ENCODE measurements around the gene CSF2RB.
A peak's percentile ranks its signal among the peaks of the same experiment; 100 is the strongest.
"Not testable (repeated sequence)": the region's sequence is repeated elsewhere in the genome, so short reads cannot be mapped to it uniquely, and the experiment has no call there.

CSF2RB gene

DNA sequence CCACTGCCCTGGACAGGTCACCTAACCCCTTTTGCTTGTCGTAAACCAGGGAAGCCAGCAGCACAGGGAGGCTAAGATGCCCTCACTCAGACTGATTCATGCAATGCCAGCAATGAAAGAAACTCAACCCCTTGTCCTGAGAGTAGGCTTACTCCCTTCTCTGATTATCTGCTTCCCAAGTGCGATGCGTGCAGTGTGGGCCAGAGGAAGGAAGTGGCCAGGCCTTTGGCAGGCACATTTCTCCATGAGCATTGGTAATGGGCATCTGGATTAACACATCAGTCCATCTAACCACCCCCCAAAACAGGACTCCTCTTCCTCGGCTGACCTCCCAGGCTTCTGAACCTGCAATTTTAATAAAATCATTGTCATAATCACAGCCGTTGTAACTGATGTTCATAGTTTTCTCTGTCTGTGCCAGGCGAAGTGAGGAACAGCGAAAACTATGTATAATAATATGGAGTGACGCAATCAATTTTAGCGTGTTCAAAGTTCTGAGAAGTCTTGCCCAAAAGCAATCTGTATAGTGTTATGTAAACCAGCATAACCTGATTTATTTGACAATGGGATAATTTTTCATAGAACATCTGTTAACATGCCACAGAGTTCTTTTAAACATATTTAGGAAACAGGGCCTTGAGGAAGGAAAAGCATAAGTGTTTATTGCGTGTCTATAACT is 71.9 kb downstream of the CSF2RB start:
- Histone ChIP-seq H3K27ac (ENCODE audit: low read length) (no peak overlapping the region), H3K9ac (ENCODE audit: low read depth, low read length) (no peak overlapping the region), H2AFZ (ENCODE audit: low read depth, low read length) (no peak overlapping the region), H3K79me2 (ENCODE audit: insufficient read depth, low read length) (no peaks in the 10 kb centered on the region), H4K20me1 (ENCODE audit: insufficient read depth, low read length) (no peaks in the 10 kb centered on the region), H3K4me1 (ENCODE audit: insufficient read depth, low read length) (no peaks in the 10 kb centered on the region), H3K36me3 (ENCODE audit: insufficient read depth, low read length) (no peaks in the 10 kb centered on the region), H3K4me2 (ENCODE audit: insufficient read depth, low read length) (no peak overlapping the region), H3K27me3 (ENCODE audit: insufficient read depth, low read length, poor library complexity) (peaks cover 12% of the 10 kb centered on the region), H3K4me3 (ENCODE audit: low read depth in 1 of 2, low read length in 2 of 2) (no peak overlapping the region), H3K9me3 (ENCODE audit: insufficient read depth, low read length, severe bottlenecking) (peaks cover 8% of the 10 kb centered on the region)
- TF ChIP-seq, protein P1, sequence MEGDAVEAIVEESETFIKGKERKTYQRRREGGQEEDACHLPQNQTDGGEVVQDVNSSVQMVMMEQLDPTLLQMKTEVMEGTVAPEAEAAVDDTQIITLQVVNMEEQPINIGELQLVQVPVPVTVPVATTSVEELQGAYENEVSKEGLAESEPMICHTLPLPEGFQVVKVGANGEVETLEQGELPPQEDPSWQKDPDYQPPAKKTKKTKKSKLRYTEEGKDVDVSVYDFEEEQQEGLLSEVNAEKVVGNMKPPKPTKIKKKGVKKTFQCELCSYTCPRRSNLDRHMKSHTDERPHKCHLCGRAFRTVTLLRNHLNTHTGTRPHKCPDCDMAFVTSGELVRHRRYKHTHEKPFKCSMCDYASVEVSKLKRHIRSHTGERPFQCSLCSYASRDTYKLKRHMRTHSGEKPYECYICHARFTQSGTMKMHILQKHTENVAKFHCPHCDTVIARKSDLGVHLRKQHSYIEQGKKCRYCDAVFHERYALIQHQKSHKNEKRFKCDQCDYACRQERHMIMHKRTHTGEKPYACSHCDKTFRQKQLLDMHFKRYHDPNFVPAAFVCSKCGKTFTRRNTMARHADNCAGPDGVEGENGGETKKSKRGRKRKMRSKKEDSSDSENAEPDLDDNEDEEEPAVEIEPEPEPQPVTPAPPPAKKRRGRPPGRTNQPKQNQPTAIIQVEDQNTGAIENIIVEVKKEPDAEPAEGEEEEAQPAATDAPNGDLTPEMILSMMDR (IDR thresholded peaks at IDR 0.05; ENCODE audit: borderline replicate concordance, extremely low read depth, low read length, poor library complexity, severe bottlenecking) = no peak
- no peak for TF ChIP-seq EZH2 (IDR thresholded peaks at IDR 0.05; ENCODE audit: borderline replicate concordance, low read depth, low read length, severe bottlenecking)
- ATAC-seq (ENCODE audit: insufficient read depth, low read depth) (no peak), DNase-seq (no peak)

DNA sequence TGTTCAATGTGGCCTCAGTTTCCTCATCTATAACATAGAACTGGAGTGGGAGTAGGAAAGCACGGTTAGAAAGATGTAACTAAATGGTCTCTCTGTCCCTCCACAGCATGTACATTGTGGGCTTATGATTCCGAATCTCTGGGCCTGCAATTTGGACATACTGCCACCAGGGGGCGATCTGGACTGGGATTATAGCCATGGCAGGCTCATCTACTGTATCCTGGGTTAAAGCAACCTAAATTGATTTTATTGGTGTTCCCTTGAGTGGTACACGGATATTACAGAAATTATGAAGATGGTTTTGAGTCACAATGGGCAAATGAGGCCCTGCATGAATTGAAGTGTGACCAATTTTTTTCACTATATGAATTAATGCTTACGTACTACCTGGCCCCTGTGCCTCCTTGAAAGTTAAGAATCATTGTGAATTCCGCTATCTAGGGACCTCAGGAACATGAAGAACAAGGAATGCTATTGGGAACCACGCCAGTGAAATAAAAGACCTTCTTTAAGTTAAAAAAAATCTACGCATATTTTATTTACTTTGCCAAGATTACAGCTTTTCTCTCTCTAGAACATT is 72.9 kb downstream of the CSF2RB start:
- H3K4me1 ChIP-seq (ENCODE audit: insufficient read depth, low read length) = no peaks in the 10 kb centered on the region
- no peaks in the 10 kb centered on the region for H3K36me3 ChIP-seq (ENCODE audit: insufficient read depth, low read length)
- H2AFZ ChIP-seq (ENCODE audit: low read depth, low read length) = no peak overlapping the region
- H3K9me3 ChIP-seq (ENCODE audit: insufficient read depth, low read length, severe bottlenecking) = peaks cover 8% of the 10 kb centered on the region
- H3K4me2 ChIP-seq (ENCODE audit: insufficient read depth, low read length) = no peak overlapping the region
- ATAC-seq (ENCODE audit: insufficient read depth, low read depth) (no peak), DNase-seq (peak; percentile 44)
- peaks cover 12% of the 10 kb centered on the region for H3K27me3 ChIP-seq (ENCODE audit: insufficient read depth, low read length, poor library complexity)
- H3K4me3 ChIP-seq (ENCODE audit: low read depth in 1 of 2, low read length in 2 of 2) = no peak overlapping the region
- TF ChIP-seq EZH2 (IDR thresholded peaks at IDR 0.05; ENCODE audit: borderline replicate concordance, low read depth, low read length, severe bottlenecking) = no peak
- TF ChIP-seq, protein P1 (IDR thresholded peaks at IDR 0.05; ENCODE audit: borderline replicate concordance, extremely low read depth, low read length, poor library complexity, severe bottlenecking) = peak; percentile 82
- H4K20me1 ChIP-seq (ENCODE audit: insufficient read depth, low read length) = no peaks in the 10 kb centered on the region
- H3K79me2 ChIP-seq (ENCODE audit: insufficient read depth, low read length) = no peaks in the 10 kb centered on the region
- H3K27ac ChIP-seq (ENCODE audit: low read length) = no peak overlapping the region
- no peak overlapping the region for H3K9ac ChIP-seq (ENCODE audit: low read depth, low read length)

DNA sequence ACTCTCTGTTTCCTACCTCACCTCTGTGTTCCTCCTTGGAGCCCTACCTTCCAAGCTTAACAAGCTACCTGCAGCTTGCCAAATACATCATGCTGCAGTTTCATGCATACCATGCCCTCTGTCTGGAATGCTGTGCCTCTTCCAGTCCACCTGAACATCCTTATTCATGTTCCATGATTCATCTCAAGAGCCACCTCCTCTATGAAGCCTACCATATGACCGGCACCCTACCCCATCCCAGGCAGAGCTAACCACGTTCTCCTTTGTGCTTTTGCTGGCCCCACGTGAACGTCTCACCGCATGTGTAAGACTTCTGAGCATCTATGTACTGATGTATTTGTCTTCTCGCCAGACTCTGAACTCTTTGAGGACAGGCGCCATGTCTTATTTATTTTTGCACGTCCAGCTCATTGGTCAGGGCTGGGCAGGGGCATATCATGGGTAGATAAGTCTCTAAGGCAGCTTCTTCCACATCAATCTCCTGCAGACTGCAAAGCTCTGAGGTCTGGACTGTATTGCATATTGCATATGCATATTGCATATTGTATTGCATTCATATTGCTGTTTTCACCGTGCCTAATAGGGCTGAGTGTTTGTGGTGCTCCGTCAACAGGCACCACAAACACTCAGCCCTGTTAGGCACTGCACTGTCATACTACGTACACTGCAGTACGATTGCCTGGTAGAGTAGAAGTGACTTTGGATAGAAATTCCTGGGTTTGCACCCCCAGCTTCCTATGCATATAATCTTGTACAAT is 74.8 kb downstream of the CSF2RB start:
- ATAC-seq (ENCODE audit: insufficient read depth, low read depth) (no peak), DNase-seq (no peak)
- H3K36me3 ChIP-seq (ENCODE audit: insufficient read depth, low read length) = no peaks in the 10 kb centered on the region
- H3K4me3 ChIP-seq (ENCODE audit: low read depth in 1 of 2, low read length in 2 of 2) = no peak overlapping the region
- no peaks in the 10 kb centered on the region for H3K4me1 ChIP-seq (ENCODE audit: insufficient read depth, low read length)
- peaks cover 7% of the 10 kb centered on the region for H3K27me3 ChIP-seq (ENCODE audit: insufficient read depth, low read length, poor library complexity)
- no peak overlapping the region for H3K27ac ChIP-seq (ENCODE audit: low read length)
- TF ChIP-seq, protein P1 (IDR thresholded peaks at IDR 0.05; ENCODE audit: borderline replicate concordance, extremely low read depth, low read length, poor library complexity, severe bottlenecking) = no peak
- no peaks in the 10 kb centered on the region for H4K20me1 ChIP-seq (ENCODE audit: insufficient read depth, low read length)
- H3K9me3 ChIP-seq (ENCODE audit: insufficient read depth, low read length, severe bottlenecking) = peaks cover 8% of the 10 kb centered on the region
- no peak overlapping the region for H3K9ac ChIP-seq (ENCODE audit: low read depth, low read length)
- H2AFZ ChIP-seq (ENCODE audit: low read depth, low read length) = no peak overlapping the region
- no peak overlapping the region for H3K4me2 ChIP-seq (ENCODE audit: insufficient read depth, low read length)
- no peaks in the 10 kb centered on the region for H3K79me2 ChIP-seq (ENCODE audit: insufficient read depth, low read length)

DNA sequence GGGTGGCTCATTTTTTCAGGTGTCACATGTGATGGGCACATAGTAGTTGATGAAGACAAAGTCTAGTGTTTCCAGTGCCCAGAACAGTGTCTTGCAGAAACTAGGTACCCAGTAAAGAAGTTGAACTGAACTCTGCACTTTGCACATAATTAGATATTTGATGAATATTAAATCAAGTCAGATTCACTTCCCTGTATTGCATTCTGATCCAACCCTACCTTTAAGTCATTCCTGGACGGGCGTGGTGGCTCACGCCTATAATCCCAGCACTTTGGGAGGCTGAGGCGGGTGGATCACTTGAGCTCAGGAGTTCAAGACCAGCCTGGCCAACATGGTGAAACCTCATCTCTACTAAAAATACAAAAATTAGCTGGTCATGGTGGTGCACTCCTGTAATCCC is 75.6 kb downstream of the CSF2RB start:
- H4K20me1 ChIP-seq (ENCODE audit: insufficient read depth, low read length); H3K27me3 ChIP-seq (ENCODE audit: insufficient read depth, low read length, poor library complexity); H3K4me2 ChIP-seq (ENCODE audit: insufficient read depth, low read length); H3K36me3 ChIP-seq (ENCODE audit: insufficient read depth, low read length); H3K9me3 ChIP-seq (ENCODE audit: insufficient read depth, low read length, severe bottlenecking); H3K79me2 ChIP-seq (ENCODE audit: insufficient read depth, low read length); H3K4me3 ChIP-seq (ENCODE audit: low read depth in 1 of 2, low read length in 2 of 2); H3K9ac ChIP-seq (ENCODE audit: low read depth, low read length); DNase-seq; H2AFZ ChIP-seq (ENCODE audit: low read depth, low read length); H3K4me1 ChIP-seq (ENCODE audit: insufficient read depth, low read length); H3K27ac ChIP-seq (ENCODE audit: low read length); ATAC-seq (ENCODE audit: insufficient read depth, low read depth): not testable (repeated sequence)
